DND-41 (cell line): ENCODE data around the gene MGAT5.

ENCODE experiments used
- ATAC-seq: fragments of 200-7000 bp; cut with Tn5 transposase; 3 replicates; pipeline ENCODE4 v1.9.1; 2021; ENCODE audit warnings: low read depth; ENCODE audit not compliant: insufficient read depth
- DNase-seq: peaks from one replicate; pipeline ENCODE4 v3.0.0-alpha.2; 2020
- H2AFZ ChIP-seq: 2 replicates; pipeline ENCODE4 v1.6.0; 2012; ENCODE audit warnings: low read depth, low read length
- H3K27ac ChIP-seq: 2 replicates; pipeline ENCODE4 v1.5.1; 2012; ENCODE audit warnings: low read length, inconsistent platforms
- H3K27me3 ChIP-seq: fragments of 200-600 bp; sonication (generic); 2 replicates; pipeline ENCODE4 v1.6.0; 2012; ENCODE audit warnings: low read length, mild to moderate bottlenecking, inconsistent platforms; ENCODE audit not compliant: insufficient read depth, poor library complexity
- H3K36me3 ChIP-seq: 2 replicates; pipeline ENCODE4 v1.5.1; 2012; ENCODE audit warnings: low read length, inconsistent platforms; ENCODE audit not compliant: insufficient read depth
- H3K4me1 ChIP-seq: 2 replicates; pipeline ENCODE4 v1.5.1; 2012; ENCODE audit warnings: mild to moderate bottlenecking, low read length; ENCODE audit not compliant: insufficient read depth
- H3K4me2 ChIP-seq: 2 replicates; pipeline ENCODE4 v1.6.0; 2012; ENCODE audit warnings: mild to moderate bottlenecking, moderate library complexity, low read length, inconsistent platforms; ENCODE audit not compliant: insufficient read depth
- H3K4me3 ChIP-seq, 2 experiments: fragments of 200-600 bp in 1 of 2; shearing (Covaris generic) in 1 of 2; 2 replicates each; pipeline ENCODE4 v1.5.1; 2012 to 2016; ENCODE audit warnings: inconsistent platforms in 2 of 2, low read length in 2 of 2, mild to moderate bottlenecking in 2 of 2, low read depth in 1 of 2, moderate library complexity in 1 of 2
- H3K79me2 ChIP-seq: 2 replicates; pipeline ENCODE4 v1.6.0; 2012; ENCODE audit warnings: low read length, inconsistent platforms; ENCODE audit not compliant: insufficient read depth
- H3K9ac ChIP-seq: 2 replicates; pipeline ENCODE4 v1.6.0; 2012; ENCODE audit warnings: low read depth, mild to moderate bottlenecking, inconsistent platforms, low read length, moderate library complexity
- H3K9me3 ChIP-seq: 2 replicates; pipeline ENCODE4 v1.5.1; 2012; ENCODE audit warnings: low read length, moderate library complexity, mild to moderate bottlenecking, inconsistent platforms; ENCODE audit not compliant: insufficient read depth, severe bottlenecking
- H4K20me1 ChIP-seq: 2 replicates; pipeline ENCODE4 v1.6.0; 2012; ENCODE audit warnings: low read length; ENCODE audit not compliant: insufficient read depth
- CTCF ChIP-seq: IDR thresholded peaks from 2 replicates; pipeline ENCODE4 v1.5.1; 2012; ENCODE audit warnings: borderline replicate concordance, low read length, moderate library complexity, mild to moderate bottlenecking; ENCODE audit not compliant: poor library complexity, severe bottlenecking; ENCODE audit errors: extremely low read depth
- EZH2 ChIP-seq: IDR thresholded peaks from 3 replicates; pipeline ENCODE4 v1.6.1; 2012; ENCODE audit warnings: borderline replicate concordance, low read depth, mild to moderate bottlenecking, moderate library complexity, low read length, inconsistent platforms; ENCODE audit not compliant: severe bottlenecking

MGAT5 gene

GRCh38 chr2:134235510-134236144 lies 18.2 kb upstream of the MGAT5 start:
- Histone ChIP-seq H3K9me3 (no peaks in the 10 kb centered on the region), H3K4me3 (no peak overlapping the region), H2AFZ (no peak overlapping the region), H3K36me3 (no peaks in the 10 kb centered on the region), H3K9ac (no peak overlapping the region), H4K20me1 (peaks cover 22% of the 10 kb centered on the region; the same call in 1 of the 2 replicates), H3K4me1 (peaks cover 48% of the 10 kb centered on the region), H3K79me2 (peaks cover 72% of the 10 kb centered on the region), H3K27ac (no peak overlapping the region), H3K4me2 (no peak overlapping the region), H3K27me3 (no peaks in the 10 kb centered on the region)
- ATAC-seq: no peak
- DNase-seq: no peak
- no peak for TF ChIP-seq CTCF
- no peak for TF ChIP-seq EZH2

DNA sequence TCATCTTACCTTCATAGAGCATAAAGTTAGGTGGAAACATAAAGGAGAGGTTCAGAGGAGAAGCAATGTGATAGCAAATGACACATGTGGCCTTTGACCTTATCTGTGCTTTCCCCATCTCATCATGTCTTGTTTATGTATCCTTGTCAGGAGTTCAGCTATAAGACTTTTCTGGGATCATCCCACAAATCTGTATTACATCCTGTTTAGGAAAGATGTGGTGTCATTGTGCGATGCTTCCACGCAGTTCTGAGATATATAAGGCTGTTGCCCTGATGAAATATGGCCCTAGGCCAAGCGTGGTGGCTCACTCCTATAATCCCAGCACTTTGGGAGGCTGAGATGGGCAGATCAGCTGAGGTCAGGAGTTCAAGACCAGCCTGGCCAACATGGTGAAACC lies 15.5 kb upstream of the MGAT5 start:
- TF ChIP-seq EZH2 (no peak), CTCF (no peak)
- Histone ChIP-seq H3K9ac (no peak overlapping the region), H3K4me1 (peaks cover 21% of the 10 kb centered on the region), H3K4me3 (no peak overlapping the region), H3K9me3 (no peaks in the 10 kb centered on the region), H4K20me1 (peaks cover 31% of the 10 kb centered on the region; the same call in 1 of the 2 replicates), H3K79me2 (peaks cover 81% of the 10 kb centered on the region), H2AFZ (no peak overlapping the region), H3K27me3 (no peaks in the 10 kb centered on the region), H3K36me3 (no peaks in the 10 kb centered on the region), H3K4me2 (no peak overlapping the region), H3K27ac (no peak overlapping the region)
- DNase-seq (no peak), ATAC-seq (no peak)

DNA sequence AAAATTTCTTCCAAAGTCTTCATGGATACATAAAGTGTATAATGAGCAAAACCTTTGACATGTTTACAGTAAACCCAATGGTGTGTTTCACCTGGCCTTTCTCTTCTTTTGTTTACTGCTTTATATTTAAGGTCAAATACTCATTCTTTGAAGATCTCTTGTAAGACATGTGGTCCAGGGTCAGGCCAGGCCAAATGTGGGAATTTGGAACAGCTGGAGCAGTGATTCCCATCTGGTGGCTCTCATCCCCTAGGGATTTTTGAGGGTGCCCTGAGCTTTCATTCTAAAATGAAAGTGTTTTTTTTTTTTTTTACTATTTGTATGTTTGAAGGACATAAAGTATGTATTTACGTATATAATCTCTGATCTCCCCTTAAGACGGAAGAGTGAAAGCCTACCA lies 13.8 kb upstream of the MGAT5 start:
- DNase-seq: no peak
- TF ChIP-seq EZH2 (no peak), CTCF (no peak)

More for the DNA sequence above, 13.8 kb upstream of the MGAT5 start:
- Histone ChIP-seq H3K27me3 (no peaks in the 10 kb centered on the region), H3K4me1 (peaks cover 18% of the 10 kb centered on the region), H3K79me2 (peaks cover 74% of the 10 kb centered on the region), H3K9ac (no peak overlapping the region), H3K27ac (no peak overlapping the region), H3K4me3 (no peak overlapping the region), H3K9me3 (no peaks in the 10 kb centered on the region), H3K4me2 (no peak overlapping the region), H3K36me3 (no peaks in the 10 kb centered on the region), H2AFZ (no peak overlapping the region), H4K20me1 (peaks cover 28% of the 10 kb centered on the region; the same call in 1 of the 2 replicates)
- ATAC-seq: no peak
